ENCODE results near the gene NKAIN4.

NKAIN4 gene

GRCh38 chr20:63214514-63214913 is 39.7 kb downstream of the NKAIN4 start:
- TF ChIP-seq EGR1 (IDR thresholded peaks at IDR 0.05) (no peak), RAD21 (IDR thresholded peaks at IDR 0.05; ENCODE audit: low read depth) (no peak), NFIC (IDR thresholded peaks at IDR 0.05) (no peak), REST (IDR thresholded peaks at IDR 0.05; ENCODE audit: low read depth) (no peak), EP300 (IDR thresholded peaks at IDR 0.05; ENCODE audit: borderline replicate concordance) (no peak), CREB1 (IDR thresholded peaks at IDR 0.05; ENCODE audit: low read depth) (no peak), TAF1 (IDR thresholded peaks at IDR 0.05; ENCODE audit: low read depth) (no peak), TCF12 (IDR thresholded peaks at IDR 0.05; ENCODE audit: low read depth) (no peak), YY1 (IDR thresholded peaks at IDR 0.05; ENCODE audit: low read depth) (no peak), USF1 (IDR thresholded peaks at IDR 0.05) (no peak), MAX (IDR thresholded peaks at IDR 0.05) (no peak), TEAD4 (IDR thresholded peaks at IDR 0.05) (no peak), FOXM1 (IDR thresholded peaks at IDR 0.05; ENCODE audit: borderline replicate concordance, low read depth) (no peak), ZBTB7A (IDR thresholded peaks at IDR 0.05; ENCODE audit: low read depth) (no peak), CEBPB (IDR thresholded peaks at IDR 0.05) (no peak)

- no peak for TF ChIP-seq TEAD4 (IDR thresholded peaks at IDR 0.05)
- no peak for TF ChIP-seq CEBPB (IDR thresholded peaks at IDR 0.05)
These were observed 41.5 kb downstream of the NKAIN4 start for GRCh38 chr20:63212792-63213191.

GRCh38 chr20:63212393-63212730 is 41.9 kb downstream of the NKAIN4 start:
- TF ChIP-seq ZBTB7A (IDR thresholded peaks at IDR 0.05; ENCODE audit: low read depth) = no peak

GRCh38 chr20:63210011-63210605 is 44.2 kb downstream of the NKAIN4 start:
- TF ChIP-seq EP300 (IDR thresholded peaks at IDR 0.05; ENCODE audit: borderline replicate concordance) = no peak
- no peak for TF ChIP-seq MAX (IDR thresholded peaks at IDR 0.05)
- TF ChIP-seq EGR1 (IDR thresholded peaks at IDR 0.05) = no peak
- TF ChIP-seq RAD21 (IDR thresholded peaks at IDR 0.05; ENCODE audit: low read depth) = no peak
- no peak for TF ChIP-seq FOXM1 (IDR thresholded peaks at IDR 0.05; ENCODE audit: borderline replicate concordance, low read depth)
- no peak for TF ChIP-seq REST (IDR thresholded peaks at IDR 0.05; ENCODE audit: low read depth)
- TF ChIP-seq USF1 (IDR thresholded peaks at IDR 0.05) = no peak
- TF ChIP-seq NFIC (IDR thresholded peaks at IDR 0.05) = no peak
- TF ChIP-seq YY1 (IDR thresholded peaks at IDR 0.05; ENCODE audit: low read depth) = no peak

GRCh38 chr20:63208346-63208909 is 45.8 kb downstream of the NKAIN4 start:
- TF ChIP-seq CEBPB (IDR thresholded peaks at IDR 0.05) = no peak
- no peak for TF ChIP-seq FOXM1 (IDR thresholded peaks at IDR 0.05; ENCODE audit: borderline replicate concordance, low read depth)
- no peak for TF ChIP-seq RAD21 (IDR thresholded peaks at IDR 0.05; ENCODE audit: low read depth)
- no peak for TF ChIP-seq EGR1 (IDR thresholded peaks at IDR 0.05)
- no peak for TF ChIP-seq YY1 (IDR thresholded peaks at IDR 0.05; ENCODE audit: low read depth)
- no peak for TF ChIP-seq MAX (IDR thresholded peaks at IDR 0.05)
- no peak for TF ChIP-seq TEAD4 (IDR thresholded peaks at IDR 0.05)
- no peak for TF ChIP-seq ZBTB7A (IDR thresholded peaks at IDR 0.05; ENCODE audit: low read depth)
- TF ChIP-seq USF1 (IDR thresholded peaks at IDR 0.05) = no peak
- no peak for TF ChIP-seq EP300 (IDR thresholded peaks at IDR 0.05; ENCODE audit: borderline replicate concordance)
- no peak for TF ChIP-seq TCF12 (IDR thresholded peaks at IDR 0.05; ENCODE audit: low read depth)
- TF ChIP-seq REST (IDR thresholded peaks at IDR 0.05; ENCODE audit: low read depth) = no peak
- TF ChIP-seq NFIC (IDR thresholded peaks at IDR 0.05) = no peak
- TF ChIP-seq TAF1 (IDR thresholded peaks at IDR 0.05; ENCODE audit: low read depth) = no peak
- TF ChIP-seq CREB1 (IDR thresholded peaks at IDR 0.05; ENCODE audit: low read depth) = no peak
